GM18907 (cell line): Measurements from ENCODE around the gene HKDC1.
"Not testable (repeated sequence)": the region's sequence is repeated elsewhere in the genome, so short reads cannot be mapped to it uniquely, and the experiment has no call there.

Experiments
- ATAC-seq: cut with Tn5 transposase; IDR thresholded peaks from one replicate; pipeline ENCODE4 v1.9.1; 2021; ENCODE audit warnings: mild to moderate bottlenecking, moderate library complexity; ENCODE audit not compliant: unreplicated experiment

Gene HKDC1

GRCh38 chr10:69278446-69278963 is 58.4 kb downstream of the HKDC1 start, which contains the start of gene HK1:
Gene HK1 (plus strand): TSS chr10:69278496.
- no peak for ATAC-seq

GRCh38 chr10:69279110-69279509 is 59.0 kb downstream of the HKDC1 start:
- no peak for ATAC-seq

GRCh38 chr10:69281507-69282413 is 61.6 kb downstream of the HKDC1 start:
- no peak for ATAC-seq

GRCh38 chr10:69284402-69284801 is 64.3 kb downstream of the HKDC1 start:
- not testable (repeated sequence) for ATAC-seq

- no peak for ATAC-seq
Observed at GRCh38 chr10:69285699-69286098, 65.6 kb downstream of the HKDC1 start.

- ATAC-seq = no peak
Observed at GRCh38 chr10:69287181-69287580, 67.0 kb downstream of the HKDC1 start.

GRCh38 chr10:69290993-69291392 is 70.9 kb downstream of the HKDC1 start:
- ATAC-seq = no peak

- no peak for ATAC-seq
Observed at GRCh38 chr10:69292459-69292858, 72.3 kb downstream of the HKDC1 start.

- ATAC-seq = no peak
Observed at GRCh38 chr10:69295027-69295636, 75.0 kb downstream of the HKDC1 start.

GRCh38 chr10:69303632-69304051 is 83.5 kb downstream of the HKDC1 start:
- no peak for ATAC-seq

GRCh38 chr10:69306421-69306820 is 86.3 kb downstream of the HKDC1 start:
- ATAC-seq = no peak

- no peak for ATAC-seq
Observed at GRCh38 chr10:69307434-69307833, 87.3 kb downstream of the HKDC1 start.

- not testable (repeated sequence) for ATAC-seq
Observed at GRCh38 chr10:69308304-69308703, 88.2 kb downstream of the HKDC1 start.

GRCh38 chr10:69311309-69311708 is 91.2 kb downstream of the HKDC1 start:
- no peak for ATAC-seq

- no peak for ATAC-seq
Observed at GRCh38 chr10:69312528-69312927, 92.4 kb downstream of the HKDC1 start.

- ATAC-seq = no peak
Observed at GRCh38 chr10:69315100-69315542, 95.0 kb downstream of the HKDC1 start.

- no peak for ATAC-seq
Observed at GRCh38 chr10:69315610-69316312, 95.6 kb downstream of the HKDC1 start.

GRCh38 chr10:69316313-69317059 is 96.4 kb downstream of the HKDC1 start:
- ATAC-seq = no peak
